Gastrocnemius medialis (tissue), 4 donors: ENCODE data around the gene THAP12.

Experiments
- POLR2A ChIP-seq, 2 donors: fragments of 450-650 bp; IDR thresholded peaks; one replicate each; pipeline ENCODE4 v1.6.1; 2017; ENCODE audit warnings: antibody characterized with exemption in 2 of 2, mild to moderate bottlenecking in 2 of 2, moderate library complexity in 2 of 2
- TF ChIP-seq, protein P1 (sequence below), 5 experiments: fragments of 450-650 bp in 3 of 5; fragments of 200-600 bp in 2 of 5; sonication (generic) in 2 of 5; IDR thresholded peaks in 4 of 5; conservative IDR thresholded peaks in 1 of 5; 1 replicate in 4 of 5; 2 replicates in 1 of 5; pipeline ENCODE4 v1.5.1; 2016 to 2019; ENCODE audit warnings: antibody characterized with exemption in 5 of 5, mild to moderate bottlenecking in 3 of 5, moderate library complexity in 3 of 5

DNA sequence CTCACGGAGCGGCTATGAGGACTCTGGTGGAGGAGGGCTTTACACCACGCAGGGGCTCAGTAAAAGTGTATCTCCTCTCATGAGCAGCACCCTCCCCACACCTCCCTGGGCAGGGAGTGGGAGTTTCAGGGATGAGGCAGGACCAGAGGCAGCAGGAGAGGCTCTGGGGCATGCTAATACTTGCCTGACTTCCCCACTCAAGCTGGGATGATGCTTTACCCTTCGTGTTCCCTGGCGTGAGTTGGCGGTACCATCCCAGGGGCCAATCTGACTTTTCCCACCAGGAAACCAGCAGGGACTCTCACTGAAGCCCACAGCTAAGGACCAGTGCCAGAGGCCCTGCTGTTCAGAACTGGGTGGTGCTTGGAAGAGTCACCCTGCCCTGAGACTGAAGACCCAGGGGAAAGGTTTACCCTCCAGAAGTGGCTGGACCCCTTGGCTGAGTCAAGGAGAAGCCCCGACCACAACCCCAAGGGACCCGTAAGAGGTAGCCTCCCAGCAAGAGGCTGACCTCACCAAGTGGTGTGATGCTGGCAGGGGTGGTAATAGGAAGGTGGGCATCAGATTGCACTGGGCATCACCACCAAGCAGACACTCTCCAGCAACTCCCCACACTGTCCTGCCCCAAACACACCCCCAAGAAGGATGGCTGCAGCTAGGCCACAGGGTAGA lies 65.6 kb downstream of the THAP12 start:
- TF ChIP-seq, protein P1, sequence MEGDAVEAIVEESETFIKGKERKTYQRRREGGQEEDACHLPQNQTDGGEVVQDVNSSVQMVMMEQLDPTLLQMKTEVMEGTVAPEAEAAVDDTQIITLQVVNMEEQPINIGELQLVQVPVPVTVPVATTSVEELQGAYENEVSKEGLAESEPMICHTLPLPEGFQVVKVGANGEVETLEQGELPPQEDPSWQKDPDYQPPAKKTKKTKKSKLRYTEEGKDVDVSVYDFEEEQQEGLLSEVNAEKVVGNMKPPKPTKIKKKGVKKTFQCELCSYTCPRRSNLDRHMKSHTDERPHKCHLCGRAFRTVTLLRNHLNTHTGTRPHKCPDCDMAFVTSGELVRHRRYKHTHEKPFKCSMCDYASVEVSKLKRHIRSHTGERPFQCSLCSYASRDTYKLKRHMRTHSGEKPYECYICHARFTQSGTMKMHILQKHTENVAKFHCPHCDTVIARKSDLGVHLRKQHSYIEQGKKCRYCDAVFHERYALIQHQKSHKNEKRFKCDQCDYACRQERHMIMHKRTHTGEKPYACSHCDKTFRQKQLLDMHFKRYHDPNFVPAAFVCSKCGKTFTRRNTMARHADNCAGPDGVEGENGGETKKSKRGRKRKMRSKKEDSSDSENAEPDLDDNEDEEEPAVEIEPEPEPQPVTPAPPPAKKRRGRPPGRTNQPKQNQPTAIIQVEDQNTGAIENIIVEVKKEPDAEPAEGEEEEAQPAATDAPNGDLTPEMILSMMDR (IDR thresholded peaks at IDR 0.05 in 4 of 5, conservative IDR thresholded peaks at IDR 0.05 in 1 of 5), result no peak
- no peak for TF ChIP-seq POLR2A (IDR thresholded peaks at IDR 0.05)
